GM10847 (cell line): ENCODE measurements around the gene PLSCR4.

Source experiments
- POLR2A ChIP-seq: IDR thresholded peaks from 2 replicates; pipeline ENCODE4 v1.6.1; 2011; ENCODE audit not compliant: insufficient read length; ENCODE audit errors: extremely low read depth

Gene PLSCR4

DNA sequence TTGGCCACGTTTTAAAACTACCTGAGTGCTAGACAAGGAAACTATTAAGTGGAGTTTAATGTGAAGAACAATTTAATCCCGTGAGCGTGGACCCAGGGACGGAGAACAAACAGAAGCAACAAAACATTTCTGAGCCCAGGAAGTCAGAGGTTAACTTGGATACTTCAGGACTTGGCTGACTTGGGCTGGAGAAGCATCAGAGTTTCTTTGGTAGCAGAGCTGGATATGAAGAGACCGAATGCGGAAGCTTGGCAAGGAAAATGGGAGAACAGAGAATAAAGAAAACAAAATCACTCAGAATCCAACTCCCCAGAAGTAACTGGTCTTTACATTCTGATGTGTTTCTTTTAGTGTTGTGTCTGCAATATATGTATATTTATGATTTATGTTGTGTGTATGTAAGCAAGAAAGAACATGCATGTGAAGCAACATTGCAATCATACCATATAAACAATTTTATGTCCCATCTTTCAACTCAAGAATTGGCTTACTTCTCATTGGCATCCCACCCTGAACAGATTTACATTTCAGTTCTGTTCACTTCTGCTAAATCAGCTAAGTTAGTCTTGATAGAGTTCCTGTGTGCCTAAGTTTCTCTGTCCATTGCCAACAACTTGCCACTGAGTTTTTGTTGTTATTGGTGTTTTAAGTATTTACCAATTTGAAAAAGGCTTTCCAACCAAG is 72.8 kb downstream of the PLSCR4 start:
- TF ChIP-seq POLR2A: no peak

DNA sequence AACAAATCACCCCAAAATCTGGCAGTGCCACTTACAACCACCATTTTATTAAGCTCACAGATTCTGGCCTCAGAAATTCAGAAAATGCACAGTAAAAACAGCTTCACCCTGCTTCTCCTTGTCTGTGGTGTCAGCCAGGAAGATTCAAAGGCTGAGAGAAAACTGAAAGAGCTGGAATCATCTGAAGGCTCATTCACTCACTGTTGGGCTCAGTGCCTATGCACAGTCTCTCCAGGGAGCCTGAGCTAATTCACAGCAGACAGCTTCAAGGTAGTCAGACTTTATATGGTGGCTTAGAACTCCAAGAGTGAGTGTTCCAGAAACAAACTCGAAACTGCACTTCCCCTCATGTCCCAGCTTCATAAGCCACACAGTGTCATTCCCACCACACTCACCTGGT is 73.4 kb downstream of the PLSCR4 start:
- no peak for TF ChIP-seq POLR2A

DNA sequence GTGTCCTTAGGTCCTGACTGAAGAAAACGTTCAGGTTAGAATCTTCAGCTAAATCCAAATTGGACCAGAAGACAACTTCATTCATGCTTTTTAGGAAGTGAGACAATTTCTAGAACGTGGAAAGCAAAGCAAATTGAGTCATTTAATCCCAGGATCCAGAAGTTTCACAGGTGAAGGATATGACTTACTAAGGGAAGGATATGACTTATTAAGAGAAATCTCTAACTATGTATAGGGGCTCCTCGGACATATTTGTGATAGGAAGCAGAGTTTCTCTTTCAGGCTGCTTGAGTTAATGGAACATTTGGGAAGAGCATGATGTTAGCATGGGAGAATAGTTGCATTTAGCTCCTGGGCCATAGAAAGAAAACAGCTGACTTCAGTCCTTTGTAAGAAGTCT is 73.8 kb downstream of the PLSCR4 start:
- TF ChIP-seq POLR2A: no peak

DNA sequence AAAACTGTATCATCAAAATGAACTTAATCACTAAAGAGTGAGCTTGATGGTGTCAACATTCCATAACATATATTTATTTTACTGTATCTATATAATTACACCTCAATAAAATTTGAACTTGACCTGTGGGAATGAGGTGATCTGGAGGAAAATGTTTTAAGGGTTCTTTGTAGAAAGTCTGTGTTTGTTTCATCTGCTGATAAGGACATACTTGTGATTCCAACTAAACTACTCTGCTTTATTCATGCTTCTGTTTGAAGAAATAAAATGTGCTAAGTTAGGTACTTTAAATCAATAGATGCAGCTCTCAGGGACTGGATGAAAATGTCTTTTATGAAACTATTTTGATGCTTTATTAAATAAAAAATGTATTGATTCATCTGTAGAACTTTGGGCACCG is 78.3 kb downstream of the PLSCR4 start:
- TF ChIP-seq POLR2A: no peak

DNA sequence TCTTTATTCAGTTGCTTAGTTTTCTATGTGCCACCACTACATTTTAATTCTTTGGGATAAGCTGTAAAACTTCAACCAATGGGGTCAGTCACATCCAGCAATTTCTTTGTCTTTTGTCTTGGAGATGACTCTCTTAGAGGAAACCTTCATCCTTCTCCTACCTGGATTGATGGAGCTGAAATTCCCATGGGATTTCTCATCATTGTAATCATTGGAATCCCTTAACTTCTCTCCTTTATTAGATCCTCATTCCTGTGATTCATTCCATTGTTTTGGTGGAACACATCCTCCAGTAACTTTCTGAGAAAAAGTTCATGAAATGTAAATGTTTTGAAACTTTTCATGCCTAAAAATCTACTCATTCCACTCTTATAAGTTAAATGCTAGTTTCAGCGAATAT is 80.3 kb downstream of the PLSCR4 start:
- TF ChIP-seq POLR2A: no peak

DNA sequence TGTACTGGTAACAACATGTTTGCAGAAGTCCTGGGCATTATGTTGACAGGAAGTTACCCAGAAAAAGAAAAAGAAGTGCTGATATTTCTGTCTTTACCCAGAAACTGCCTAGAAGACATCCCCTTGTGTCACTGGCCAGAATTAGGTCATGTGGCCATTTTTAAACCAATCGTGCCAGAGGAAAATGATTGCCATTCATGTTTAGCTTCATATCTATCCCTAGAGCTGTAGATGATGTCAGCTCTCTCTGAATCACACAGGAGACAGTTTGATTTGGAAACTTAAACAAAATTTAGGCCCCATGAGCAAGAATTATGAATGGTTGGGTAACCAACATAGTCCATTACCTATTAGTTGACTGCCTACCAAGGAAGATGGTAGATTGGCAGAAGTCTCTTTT is 81.0 kb downstream of the PLSCR4 start:
- no peak for TF ChIP-seq POLR2A

DNA sequence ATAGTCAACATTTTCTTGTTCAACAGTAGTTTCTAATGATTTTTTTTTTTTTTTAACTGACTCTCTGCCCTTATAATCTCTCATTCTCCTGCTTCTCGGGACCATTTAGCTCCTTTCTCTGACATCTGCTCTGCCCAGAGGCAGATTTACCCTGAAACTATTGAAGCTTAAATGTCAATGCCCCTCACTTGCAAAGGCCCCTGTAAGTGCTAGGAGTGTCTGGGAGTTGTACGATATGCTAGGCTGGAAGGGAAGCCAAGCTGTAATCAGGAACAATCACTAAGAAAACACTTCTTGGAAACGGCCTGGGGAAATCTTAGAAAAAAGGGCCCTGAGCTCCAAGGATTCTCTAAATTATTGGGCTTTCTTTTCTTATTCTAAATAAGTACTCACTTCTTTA is 84.1 kb downstream of the PLSCR4 start:
- no peak for TF ChIP-seq POLR2A

DNA sequence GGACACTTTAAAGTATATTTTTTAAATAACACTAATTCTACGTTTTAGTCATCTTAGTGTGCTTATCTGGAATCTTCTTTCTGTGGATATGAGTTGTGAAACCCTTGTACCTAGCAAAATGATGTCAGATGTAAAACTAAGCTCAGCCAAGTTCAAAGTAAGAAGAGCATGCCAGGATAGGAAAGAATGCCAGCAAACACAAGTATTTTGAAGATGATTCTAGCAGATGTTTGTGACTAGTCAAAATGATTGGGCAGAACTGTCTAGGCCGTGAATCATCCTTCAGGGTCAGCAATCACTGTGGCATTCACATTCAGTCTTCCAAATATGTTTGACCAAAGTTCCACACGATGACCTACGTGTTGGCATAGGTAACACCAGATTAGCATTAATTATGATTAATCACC is 84.5 kb downstream of the PLSCR4 start:
- no peak for TF ChIP-seq POLR2A

DNA sequence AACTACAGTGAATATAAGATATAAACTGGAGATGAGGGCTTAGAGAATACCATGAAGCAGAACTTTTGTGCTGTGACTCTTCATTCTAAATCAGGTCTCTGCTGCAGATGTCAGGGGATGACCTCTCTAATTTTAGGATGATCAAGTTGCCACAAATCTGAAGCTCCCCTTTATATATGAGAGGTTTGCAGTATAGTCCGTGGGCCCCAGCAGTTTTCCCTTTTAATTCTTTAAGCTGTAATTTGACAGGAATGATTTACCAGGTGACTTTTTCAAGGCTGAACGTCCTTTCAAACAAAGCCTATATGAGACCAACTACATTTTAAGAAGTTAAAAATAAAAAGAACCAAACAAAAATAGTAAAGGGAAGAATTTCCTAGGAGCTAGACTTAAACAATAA is 85.0 kb downstream of the PLSCR4 start:
- TF ChIP-seq POLR2A: no peak

DNA sequence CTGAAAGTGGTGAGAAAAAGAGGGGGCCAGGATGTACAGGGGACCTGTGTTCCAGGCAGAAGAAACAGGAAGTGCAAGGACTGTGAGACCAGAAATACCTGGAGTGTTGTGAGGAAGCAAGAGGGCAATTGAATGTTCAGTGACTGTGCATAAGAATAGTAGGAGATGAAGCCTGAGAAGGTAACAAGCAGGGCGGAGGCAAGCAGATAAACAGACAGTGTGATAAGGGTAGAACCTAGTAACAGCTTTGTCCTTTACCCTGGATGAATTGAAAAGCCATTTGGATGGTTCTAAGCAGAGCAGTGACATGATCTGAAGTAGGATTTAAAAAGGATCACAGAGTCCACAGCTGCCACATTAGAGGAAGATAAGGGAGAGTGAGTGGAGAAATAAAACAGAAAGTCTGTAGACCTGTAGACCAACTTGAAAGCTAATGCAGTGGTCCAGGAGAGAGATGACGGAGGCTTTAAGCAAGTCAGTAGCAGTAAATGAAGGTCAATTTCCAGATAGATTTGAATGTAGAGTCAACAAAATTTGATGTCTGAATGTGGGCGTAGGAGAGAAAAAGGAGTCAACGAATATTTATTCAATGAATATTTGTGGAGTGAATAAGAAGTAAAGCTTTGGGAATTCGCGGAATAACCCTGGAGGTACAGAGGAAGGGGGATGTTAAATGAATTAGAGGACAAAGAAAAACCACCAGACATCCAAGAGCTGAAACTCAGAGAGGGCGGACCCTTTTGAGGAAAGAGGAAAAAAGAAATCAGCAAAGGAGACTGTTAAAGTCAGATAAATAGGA is 85.7 kb downstream of the PLSCR4 start:
- TF ChIP-seq POLR2A: no peak

DNA sequence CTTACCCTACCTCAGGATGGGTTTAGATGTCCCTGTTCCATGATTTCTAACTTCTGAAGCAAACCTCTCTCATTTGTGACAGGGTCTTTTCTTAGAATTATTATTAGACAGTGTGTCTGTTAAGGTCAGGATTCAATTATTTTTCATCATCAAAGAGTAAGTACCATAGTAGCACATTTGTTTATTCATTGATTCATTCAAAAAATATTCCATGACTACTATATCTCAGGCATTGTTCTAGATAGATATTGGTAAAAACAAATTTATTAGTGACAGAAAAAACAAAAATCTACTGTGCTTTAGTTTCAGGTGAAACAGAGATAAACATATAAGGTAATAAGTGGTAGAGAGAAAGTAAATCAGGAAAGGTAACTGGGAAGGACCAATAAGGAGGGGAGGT is 86.4 kb downstream of the PLSCR4 start:
- TF ChIP-seq POLR2A: no peak

DNA sequence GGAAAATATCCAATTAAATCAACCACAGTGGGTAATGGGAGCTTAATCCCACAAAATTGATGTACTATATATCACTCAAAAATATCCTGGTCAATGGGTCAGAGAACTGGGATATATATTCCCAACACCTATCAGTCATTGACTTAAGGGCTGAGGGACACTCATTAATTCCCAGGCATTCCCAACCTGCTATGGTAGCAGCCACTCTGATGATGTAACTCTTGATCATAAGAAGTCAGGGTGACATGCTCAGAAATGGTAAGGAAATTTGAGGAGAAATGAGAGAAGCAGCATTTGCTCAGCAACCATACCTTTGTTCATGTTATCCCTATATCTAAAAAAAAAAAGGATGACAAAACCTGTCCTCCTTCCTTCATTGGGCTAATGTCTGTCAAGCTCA is 86.8 kb downstream of the PLSCR4 start:
- TF ChIP-seq POLR2A: no peak

DNA sequence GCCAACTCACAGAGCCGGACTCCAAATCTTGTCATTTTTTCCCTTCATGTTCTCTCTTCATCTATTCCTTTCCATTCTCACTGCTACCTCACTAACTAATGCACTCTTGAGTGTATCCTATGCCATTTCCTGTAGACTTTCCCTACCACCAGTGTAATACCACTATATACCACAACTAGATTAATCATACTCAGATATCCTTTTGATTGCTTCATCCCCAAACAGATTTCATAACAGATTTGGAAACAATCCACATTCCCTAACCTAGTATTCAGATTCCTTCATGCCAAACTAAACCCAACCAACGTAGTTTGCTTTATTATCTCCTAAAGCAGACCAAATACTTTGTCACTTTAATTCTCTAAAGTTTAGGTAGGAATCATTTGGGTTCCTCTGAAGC is 87.3 kb downstream of the PLSCR4 start:
- TF ChIP-seq POLR2A: no peak

DNA sequence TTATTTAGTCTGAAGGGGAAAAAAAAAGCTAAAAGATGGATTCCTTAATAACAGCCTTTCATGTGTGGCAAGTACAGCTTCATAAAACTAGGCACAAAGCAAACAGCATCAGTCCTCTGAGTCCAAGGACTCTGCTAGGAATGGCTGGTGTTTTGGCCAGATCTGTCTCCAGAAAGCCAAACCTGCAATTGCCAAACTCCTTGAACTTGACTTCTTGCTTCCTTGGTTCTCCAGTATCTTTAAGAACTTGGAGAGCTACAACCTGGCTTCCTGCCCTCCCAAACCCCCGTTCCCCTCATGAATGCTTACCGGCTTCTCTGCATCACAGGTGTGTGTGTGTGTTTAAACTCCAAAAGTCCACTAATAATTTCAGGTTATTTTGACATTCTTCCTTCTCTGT is 88.3 kb downstream of the PLSCR4 start:
- TF ChIP-seq POLR2A: no peak

DNA sequence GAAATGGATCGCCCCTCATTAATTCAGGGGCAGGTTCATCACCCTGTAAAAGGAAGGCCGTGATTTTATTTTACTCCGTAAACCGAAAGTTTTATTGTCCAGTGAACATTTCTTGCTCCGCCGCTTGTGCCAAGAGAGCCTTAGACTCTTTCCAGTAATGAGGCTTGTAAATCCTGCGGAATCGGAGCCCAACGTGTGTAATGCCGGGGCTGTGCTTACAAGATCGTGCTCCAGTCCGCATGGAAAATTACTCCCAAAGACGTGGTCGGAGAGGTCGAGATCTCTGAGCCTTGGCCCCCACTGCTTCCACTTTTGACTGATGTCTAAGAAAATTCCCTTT is 89.3 kb downstream of the PLSCR4 start:
- TF ChIP-seq POLR2A: no peak

DNA sequence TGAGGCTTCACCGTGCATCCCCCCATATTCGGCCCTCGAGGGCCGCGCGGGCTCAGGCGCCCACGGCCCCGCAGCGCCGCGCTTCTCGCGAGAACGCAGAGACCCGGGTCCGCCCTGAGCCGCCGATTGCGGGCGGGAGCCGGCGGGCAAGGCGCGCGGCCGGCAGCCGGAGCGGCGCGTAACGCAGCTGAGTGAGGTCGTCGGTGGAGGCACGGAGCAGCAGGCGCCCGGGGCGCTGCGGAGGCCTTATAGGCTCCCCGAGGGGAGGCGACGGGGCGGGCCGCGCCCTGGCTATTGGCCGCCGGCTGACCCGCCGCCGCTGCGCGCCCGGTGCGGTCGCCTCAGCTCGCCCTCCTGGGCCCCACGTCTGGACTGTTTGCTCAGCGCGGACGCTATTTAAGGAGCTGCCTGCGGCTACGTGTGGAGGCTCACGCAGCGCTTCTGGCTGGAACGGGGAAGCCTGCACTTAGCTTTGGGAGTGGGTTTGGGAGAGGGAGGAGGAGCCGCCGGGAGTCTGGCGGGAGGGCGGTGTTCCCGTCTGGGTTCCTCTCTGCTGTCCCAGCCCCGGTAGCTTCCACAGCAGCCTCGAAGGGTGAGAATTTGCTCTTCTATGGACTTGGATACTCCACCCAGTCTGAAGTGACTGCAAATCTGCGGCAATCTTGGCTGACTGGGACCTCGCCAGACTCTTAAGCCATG is 89.8 kb downstream of the PLSCR4 start, which contains the start of gene PLOD2:
PLOD2 (minus strand) TSS at position 221 of the 699 bp plus-strand sequence; CDS start at position 26, 195 bp downstream.
- no peak for TF ChIP-seq POLR2A
